Measurements from ENCODE around the gene ACTL7A. TPM values are rescaled to one million over a fixed set of nuclear protein-coding genes. Genes with fewer than 3 reads are reported as not detected.
"Not testable (repeated sequence)": the region's sequence is repeated elsewhere in the genome, so short reads cannot be mapped to it uniquely, and the experiment has no call there.

The ACTL7A gene
- total RNA-seq, 4 donors from 2014 or later, result not detected

DNA sequence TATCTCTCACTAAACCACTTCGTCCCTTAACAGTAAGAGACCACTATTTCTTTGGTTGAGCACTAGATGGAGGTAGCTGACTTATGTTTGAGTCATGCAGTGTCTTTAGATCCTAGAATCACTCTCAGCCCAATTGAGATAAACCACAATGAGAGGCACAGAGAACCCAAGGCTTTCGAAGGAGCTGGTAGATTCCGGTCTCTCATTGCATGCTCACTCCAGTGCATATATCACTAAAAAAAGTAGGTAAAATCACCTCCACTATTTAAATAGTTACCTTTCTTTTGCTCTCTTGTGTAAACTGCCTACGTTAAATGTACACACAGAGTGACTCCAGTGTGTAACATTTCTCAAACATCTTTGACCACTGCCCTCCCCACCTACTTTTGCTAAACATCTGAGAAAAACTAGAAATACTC, 27.6 kb downstream of the ACTL7A start:
- ATAC-seq (ENCODE audit: low FRiP score) (no peak), DNase-seq (ENCODE audit: low spot score) (no peak)
- TF ChIP-seq, protein P1, sequence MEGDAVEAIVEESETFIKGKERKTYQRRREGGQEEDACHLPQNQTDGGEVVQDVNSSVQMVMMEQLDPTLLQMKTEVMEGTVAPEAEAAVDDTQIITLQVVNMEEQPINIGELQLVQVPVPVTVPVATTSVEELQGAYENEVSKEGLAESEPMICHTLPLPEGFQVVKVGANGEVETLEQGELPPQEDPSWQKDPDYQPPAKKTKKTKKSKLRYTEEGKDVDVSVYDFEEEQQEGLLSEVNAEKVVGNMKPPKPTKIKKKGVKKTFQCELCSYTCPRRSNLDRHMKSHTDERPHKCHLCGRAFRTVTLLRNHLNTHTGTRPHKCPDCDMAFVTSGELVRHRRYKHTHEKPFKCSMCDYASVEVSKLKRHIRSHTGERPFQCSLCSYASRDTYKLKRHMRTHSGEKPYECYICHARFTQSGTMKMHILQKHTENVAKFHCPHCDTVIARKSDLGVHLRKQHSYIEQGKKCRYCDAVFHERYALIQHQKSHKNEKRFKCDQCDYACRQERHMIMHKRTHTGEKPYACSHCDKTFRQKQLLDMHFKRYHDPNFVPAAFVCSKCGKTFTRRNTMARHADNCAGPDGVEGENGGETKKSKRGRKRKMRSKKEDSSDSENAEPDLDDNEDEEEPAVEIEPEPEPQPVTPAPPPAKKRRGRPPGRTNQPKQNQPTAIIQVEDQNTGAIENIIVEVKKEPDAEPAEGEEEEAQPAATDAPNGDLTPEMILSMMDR (IDR thresholded peaks at IDR 0.05), result no peak

GRCh38 chr9:108894225-108894997, 32.3 kb downstream of the ACTL7A start:
- TF ChIP-seq, protein P1 (IDR thresholded peaks at IDR 0.05), result no peak
- DNase-seq (ENCODE audit: low spot score) (no peak), ATAC-seq (ENCODE audit: low FRiP score) (no peak)

- no peak for DNase-seq (ENCODE audit: low spot score)
- TF ChIP-seq, protein P1 (IDR thresholded peaks at IDR 0.05), result no peak
- ATAC-seq (ENCODE audit: low FRiP score), result no peak
These were observed 35.4 kb downstream of the ACTL7A start for GRCh38 chr9:108897324-108898096.

- ATAC-seq (ENCODE audit: low FRiP score); DNase-seq (ENCODE audit: low spot score): not testable (repeated sequence)
These were observed 37.1 kb downstream of the ACTL7A start for GRCh38 chr9:108899023-108899695.

DNA sequence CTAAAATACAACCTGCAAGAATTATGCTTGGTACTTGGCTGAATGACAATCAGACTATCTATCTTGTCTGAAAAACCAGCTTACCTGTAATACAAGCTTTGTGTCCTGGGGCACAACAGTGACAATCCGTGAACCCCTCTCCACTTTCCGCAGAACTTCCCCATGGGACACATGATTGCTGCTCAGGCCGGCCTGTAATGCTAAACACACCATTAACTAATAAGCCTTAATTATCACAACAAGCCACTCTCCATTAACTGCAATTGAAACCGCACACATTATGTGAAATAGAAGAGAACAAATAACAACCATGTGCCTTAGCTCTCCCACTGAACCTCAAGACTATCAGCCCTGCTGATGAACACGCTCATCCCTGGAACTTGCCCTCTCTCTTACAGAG, 38.1 kb downstream of the ACTL7A start:
- no peak for ATAC-seq (ENCODE audit: low FRiP score)
- TF ChIP-seq, protein P1 (IDR thresholded peaks at IDR 0.05), result no peak
- no peak for DNase-seq (ENCODE audit: low spot score)

GRCh38 chr9:108903420-108904103, 41.5 kb downstream of the ACTL7A start:
- TF ChIP-seq, protein P1 (IDR thresholded peaks at IDR 0.05), result no peak
- ATAC-seq (ENCODE audit: low FRiP score), result no peak
- DNase-seq (ENCODE audit: low spot score), result no peak

DNA sequence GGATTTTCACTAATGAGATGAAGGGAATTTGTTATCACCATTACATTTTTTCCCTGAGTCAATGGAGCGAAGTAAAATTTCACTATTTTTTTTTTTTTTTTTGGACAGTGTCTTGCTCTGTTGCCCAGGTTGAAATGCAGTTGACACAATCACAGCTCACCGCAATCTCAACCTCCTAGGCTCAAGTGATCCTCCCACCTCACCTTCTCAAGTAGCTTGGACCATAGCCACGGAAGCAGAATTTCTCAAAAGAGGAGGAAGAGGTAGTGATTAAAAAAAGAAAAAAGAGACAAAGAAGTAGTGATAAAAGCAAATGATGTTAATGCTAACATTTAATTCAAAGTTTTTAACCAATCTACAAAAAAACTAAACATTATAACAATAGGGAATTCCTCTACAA, 42.1 kb downstream of the ACTL7A start:
- DNase-seq (ENCODE audit: low spot score), result no peak
- no peak for ATAC-seq (ENCODE audit: low FRiP score)
- TF ChIP-seq, protein P1 (IDR thresholded peaks at IDR 0.05), result no peak
